GM18873 (cell line): Measurements from ENCODE around the gene WSB1.
"Not testable (repeated sequence)": the region's sequence is repeated elsewhere in the genome, so short reads cannot be mapped to it uniquely, and the experiment has no call there.

Experiments used
- ATAC-seq: cut with Tn5 transposase; IDR thresholded peaks from one replicate; pipeline ENCODE4 v1.9.1; 2021; ENCODE audit warnings: mild to moderate bottlenecking, moderate library complexity, moderate number of reproducible peaks; ENCODE audit not compliant: unreplicated experiment, low FRiP score

WSB1 gene

DNA sequence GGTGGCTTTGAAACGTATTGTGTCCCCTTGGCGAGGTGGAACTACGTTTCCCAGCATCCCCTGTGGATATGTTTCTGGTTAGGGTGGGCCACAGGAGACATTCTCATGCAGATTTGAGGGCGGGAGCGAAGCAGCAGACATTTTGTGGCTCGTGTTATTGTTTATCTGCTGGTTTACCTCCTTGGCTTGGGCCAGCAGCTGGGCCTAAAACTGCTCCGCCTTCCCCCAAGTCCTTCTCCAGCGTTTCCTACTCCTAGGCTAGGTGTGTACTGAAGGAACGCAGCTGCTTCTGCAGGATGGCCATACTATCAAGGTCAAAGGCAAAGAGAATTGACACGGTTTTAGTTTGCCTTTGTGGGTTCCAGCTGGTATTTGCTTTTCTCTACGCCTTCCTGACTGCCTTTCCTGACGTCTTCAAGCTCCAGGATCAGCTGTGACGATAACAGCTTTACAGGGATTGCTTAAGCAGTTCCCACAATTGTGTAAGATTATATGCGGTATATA, 17.2 kb upstream of the WSB1 start:
- no peak for ATAC-seq

- ATAC-seq, result not testable (repeated sequence)
These were observed 14.8 kb upstream of the WSB1 start for GRCh38 chr17:27279132-27279531.

DNA sequence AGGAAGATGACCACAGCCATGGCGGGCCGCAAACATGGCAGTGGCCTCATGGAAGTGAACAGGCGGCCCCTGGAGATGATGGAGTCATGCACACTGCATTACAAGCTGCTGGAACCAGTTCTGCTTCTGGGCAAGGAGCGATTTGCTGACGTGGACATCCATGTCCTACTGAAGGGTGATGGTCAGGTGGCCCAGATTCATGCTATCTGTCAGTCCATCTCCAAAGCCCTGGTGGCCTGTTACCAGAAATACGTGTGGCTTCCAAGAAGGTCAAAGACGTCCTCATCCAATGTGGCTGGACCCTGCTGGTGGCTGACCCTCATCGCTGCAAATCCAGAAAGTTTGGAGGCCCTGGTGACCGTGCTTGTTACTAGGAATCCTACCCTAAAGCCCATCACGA, 13.4 kb upstream of the WSB1 start:
- no peak for ATAC-seq

- no peak for ATAC-seq
These were observed 12.5 kb upstream of the WSB1 start for GRCh38 chr17:27281438-27281837.

DNA sequence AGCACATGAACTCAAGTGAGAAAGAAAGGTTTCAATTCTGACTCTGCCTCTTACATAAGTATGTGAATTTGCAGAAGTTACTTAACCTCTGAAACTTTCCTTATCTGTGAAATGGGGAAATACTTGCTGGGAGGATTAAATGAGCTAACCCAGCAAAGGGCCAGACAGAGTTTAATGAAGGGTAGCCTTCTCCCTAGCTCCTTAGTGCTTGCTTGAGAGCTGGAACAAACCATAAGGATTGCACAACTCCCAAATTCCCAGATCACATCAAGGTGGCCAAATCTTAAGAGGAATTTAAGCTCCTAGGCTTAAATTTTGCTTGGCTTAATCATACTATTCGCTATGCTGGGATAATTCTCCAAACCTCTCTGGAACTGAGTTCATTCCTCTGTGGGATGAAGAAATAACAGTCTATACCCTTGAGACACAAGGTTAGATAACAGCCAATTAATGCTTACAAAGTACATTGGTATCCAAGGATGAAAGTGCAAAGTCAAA, 11.8 kb upstream of the WSB1 start:
- peak; percentile 64 for ATAC-seq

GRCh38 chr17:27283060-27283459, 10.9 kb upstream of the WSB1 start:
- no peak for ATAC-seq

DNA sequence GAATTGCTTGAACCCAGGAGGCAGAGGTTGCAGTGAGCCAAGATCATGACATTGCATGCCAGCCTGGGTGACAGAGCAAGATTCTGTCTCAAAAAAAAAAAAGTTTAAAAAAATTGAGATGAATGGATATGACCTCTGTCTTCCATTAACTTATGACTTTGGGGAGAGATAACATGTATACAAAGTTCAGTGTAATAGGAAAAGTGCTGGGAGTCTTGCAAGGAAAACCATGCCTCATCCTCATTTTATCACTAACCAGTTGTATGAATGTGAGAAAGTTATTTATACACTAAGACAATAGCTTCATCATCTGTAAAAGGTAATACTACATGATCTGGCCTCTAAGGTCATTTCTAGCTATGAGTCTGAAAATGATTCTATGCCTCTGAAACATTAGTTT, 10.2 kb upstream of the WSB1 start:
- no peak for ATAC-seq

DNA sequence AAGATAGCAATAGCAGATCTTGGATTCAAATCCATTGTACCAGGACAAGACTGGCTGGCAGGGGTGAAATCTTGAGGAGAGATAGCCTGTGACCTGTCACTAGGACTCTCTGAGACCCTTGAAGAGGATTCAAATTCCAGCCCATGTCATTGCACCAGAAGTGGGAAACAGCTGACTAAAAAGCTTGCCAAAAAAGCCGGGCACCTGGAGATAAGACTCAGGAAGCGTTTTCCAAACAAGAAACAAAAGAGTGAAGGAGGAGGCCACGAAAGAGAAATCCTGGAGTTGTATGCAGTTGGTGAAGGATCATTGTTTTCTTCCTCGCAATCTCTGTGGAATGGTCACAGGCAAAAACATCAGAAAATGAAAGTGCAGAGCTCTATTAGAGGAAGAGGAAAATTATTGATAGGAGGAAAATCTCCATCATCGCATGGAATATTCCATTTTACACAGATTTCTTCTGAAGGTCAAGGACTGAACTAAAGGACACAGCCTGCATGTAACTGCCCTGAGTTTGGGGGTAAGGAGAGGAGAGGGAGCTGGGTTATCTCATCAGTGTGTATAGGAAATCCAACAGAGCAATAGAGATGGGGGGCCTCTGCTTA, 9.0 kb upstream of the WSB1 start:
- no peak for ATAC-seq

GRCh38 chr17:27285516-27285915, 8.4 kb upstream of the WSB1 start:
- no peak for ATAC-seq

DNA sequence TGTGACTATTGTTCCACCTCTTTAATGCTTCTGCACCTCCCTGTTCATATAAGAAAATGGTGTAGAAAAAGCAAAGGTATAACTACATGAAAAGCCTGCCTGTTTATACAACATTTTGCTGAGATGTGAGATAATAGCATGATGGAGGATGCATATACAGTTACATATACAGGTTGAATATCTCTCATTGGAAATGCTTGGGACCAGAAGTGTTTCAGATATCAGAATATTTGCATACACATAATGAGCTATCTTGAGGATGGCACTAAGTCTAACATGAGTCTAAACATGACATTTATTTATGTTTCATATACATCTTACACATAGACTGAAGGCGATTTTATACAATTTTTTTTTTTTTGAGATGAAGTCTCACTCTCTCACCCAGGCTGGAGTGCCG, 5.7 kb upstream of the WSB1 start:
- ATAC-seq, result no peak

DNA sequence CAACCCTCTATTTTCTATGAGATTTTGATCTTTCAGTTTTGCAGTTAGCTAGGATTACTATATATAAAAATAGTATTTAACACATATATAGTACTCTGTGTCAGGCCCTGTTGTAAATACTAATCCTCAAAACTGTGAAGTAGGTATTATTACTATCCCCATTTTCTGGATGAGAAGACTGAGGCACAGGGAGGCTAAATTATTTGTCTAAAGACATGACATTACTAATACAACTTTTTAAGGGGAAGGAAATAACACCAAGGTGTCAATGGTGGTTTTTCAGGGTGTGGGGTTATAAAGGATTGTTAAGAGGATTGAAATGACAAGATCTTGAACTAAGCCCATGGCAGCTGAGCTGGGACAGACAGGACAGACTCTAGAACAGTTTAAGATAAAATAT, 4.1 kb upstream of the WSB1 start:
- no peak for ATAC-seq

DNA sequence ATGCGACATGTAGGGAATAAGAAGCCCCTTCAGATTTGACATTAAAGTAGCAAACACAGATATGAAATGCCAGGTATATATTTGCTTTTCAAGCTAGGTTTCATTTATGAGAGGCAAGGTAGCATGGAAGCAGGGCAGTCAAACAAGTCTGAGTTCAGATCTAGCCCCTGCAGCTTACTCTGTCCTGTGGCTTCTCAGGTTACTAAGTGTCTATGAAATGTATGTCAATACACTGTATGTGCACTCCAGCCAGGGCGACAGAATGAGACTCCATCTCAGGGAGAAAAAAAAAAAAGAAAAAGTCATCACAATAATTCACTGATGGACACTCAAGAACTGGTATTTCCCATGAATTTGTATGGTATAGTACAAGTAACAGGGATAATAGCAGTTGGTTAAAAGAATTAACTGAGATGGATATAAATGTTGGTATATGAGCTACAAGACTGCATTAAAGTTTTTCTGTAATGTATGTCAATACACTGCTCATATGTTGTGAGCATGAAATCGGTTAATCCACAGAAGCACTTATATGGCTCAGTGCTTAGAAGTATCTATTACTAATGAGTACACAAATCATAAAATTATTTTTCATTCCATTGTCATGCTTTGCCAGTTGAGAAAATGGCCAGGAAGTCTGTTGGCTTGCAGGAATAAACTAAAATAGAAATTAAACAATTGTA, 2.9 kb upstream of the WSB1 start:
- ATAC-seq, result no peak

DNA sequence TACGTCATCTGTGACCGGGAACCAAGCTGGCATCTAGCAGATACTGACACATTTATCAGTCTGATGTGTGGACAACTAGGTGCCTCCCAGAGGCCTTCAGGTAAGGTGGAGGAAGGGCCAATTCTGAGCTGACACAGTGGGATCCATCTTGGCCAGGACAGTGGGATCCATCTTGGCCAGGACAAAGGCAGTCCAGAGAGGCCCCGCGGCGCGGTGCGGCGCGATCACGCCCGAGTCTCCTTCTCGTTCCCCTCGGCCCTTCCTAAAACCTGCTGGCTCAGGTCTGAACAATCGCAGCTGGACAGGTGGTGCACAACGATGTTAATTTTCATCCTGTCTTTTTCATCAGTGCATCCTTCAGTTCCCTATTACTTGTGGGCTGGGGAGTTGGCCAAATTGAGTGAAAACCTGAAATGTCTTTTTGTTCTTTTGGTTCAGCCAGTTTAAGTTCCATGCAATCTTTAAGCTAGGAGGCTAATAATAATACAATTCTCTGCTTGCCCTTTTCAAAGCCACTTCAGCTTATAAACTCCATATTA, 486 bp upstream of the WSB1 start:
- ATAC-seq, result no peak

- peak; percentile 43 for ATAC-seq
These were observed 1.0 kb downstream of the WSB1 start for GRCh38 chr17:27294689-27295630.

DNA sequence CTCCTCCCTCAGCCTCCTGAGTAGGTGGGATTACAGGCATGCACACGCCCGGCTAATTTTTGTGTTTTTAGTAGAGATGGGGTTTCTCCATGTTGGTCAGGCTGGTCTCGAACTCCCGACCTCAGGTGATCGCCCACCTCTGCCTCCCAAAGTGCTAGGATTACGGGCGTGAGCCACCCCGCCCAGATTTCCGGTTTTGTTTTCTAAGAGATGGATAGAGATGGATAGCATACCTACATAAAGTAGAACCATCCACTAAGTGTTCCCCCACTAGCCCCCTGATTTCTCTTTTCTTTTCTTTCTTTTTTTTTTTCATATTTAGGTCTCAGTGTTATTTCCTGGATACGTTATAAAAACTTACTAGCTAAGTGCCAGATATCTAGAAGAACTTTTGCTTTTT, 2.0 kb downstream of the WSB1 start:
- ATAC-seq, result no peak

DNA sequence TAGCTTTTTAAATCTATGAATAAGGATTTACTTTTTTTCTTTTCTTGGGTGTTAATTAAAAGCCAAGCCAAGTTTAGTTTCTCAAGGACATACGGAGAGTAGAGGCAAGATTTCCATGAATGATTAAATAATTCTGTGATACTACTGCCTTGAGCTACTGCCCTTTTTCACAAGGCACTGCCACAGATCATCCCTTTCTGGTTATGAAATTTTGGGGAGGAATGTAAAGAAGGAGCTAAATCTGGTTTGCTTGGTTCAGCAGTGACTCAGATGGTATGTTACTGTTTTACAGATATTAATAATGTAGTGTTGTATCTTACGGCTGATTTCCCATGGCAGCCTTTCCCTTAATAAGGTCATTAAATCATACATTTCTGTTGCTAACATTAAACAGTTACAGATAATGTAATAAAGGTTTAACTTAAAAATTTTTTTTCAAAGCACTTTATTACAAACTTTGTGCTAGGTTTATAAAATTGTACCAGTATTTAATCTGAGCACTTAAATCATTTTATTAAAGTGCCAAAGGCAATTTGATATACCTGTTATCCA, 2.6 kb downstream of the WSB1 start:
- no peak for ATAC-seq

DNA sequence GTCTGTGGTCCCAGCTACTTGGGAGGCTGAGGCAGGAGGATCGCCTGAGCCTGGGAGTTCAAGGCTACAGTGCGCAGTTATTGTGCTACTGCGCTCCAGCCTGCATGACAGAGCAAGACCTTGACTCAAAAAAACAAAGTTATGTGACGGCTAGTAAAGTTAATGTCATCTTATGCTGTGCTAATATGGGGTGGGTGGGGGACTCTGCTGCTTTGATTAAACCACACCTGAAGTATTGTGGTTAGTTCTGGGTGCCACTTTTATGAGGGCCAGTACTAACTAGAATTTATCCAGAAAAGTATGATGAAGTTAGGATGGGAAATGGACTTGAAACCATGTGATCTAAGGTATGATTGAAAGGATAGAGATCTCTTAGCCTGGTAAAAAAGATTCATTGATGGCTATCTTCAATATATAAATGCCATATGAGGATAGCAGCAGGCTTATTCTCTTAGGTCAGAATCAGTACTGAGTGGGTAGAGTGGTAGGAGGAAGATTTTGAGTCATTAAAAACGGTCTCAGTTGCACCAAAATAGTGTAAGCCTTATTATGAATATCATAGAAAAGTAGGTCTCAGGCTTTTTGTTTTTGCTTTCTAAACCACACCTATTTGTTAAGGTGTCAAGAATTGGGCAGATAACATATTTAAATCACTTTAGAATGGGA, 5.6 kb downstream of the WSB1 start:
- ATAC-seq, result no peak

DNA sequence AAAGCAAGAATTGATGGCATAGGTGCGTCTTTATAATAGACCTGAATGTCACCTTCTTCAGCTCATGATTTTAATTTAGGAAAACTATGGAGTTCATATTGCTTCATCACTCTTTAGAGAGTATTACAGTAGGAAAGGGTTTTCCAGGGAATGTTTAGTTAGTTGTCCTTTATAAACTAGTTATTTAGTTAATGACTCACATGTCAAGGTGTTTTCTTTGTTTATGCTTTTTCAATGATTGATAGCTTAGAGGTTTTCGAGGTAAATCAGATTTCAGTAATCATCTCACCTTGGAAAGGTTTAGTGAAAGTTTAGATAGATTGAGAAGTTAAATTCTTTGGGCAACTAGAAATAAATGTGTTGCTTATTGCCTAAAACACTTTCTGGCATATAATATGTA, 9.8 kb downstream of the WSB1 start:
- no peak for ATAC-seq

GRCh38 chr17:27306276-27306835, 12.4 kb downstream of the WSB1 start:
- ATAC-seq, result no peak
